Superior temporal gyrus (tissue), 1 donor: ENCODE results near the gene SDHD.

Experiments used
- DNase-seq: peaks from one replicate; pipeline ENCODE4 v3.0.0-alpha.2; 2016; ENCODE audit errors: extremely low spot score

Gene SDHD

GRCh38 chr11:112103446-112103845 lies 16.8 kb downstream of the SDHD start:
- no peak for DNase-seq

DNA sequence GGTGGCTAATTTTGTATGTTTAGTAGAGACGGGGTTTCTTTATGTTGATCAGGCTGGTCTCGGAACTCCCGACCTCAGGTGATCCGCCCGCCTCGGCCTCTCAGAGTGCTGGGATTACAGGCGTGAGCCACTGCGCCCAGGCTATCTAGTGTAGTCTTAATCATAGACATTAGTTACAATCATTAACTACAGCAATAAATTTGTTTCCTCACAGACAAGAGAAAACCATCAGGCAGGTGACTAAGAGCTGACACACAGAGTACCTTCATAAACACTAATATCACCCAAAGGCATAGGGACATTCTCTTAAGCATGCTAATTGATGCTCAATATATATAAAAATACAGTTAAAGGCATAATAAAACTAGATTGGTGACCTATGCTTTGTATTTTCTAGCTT lies 19.4 kb downstream of the SDHD start:
- no peak for DNase-seq

DNA sequence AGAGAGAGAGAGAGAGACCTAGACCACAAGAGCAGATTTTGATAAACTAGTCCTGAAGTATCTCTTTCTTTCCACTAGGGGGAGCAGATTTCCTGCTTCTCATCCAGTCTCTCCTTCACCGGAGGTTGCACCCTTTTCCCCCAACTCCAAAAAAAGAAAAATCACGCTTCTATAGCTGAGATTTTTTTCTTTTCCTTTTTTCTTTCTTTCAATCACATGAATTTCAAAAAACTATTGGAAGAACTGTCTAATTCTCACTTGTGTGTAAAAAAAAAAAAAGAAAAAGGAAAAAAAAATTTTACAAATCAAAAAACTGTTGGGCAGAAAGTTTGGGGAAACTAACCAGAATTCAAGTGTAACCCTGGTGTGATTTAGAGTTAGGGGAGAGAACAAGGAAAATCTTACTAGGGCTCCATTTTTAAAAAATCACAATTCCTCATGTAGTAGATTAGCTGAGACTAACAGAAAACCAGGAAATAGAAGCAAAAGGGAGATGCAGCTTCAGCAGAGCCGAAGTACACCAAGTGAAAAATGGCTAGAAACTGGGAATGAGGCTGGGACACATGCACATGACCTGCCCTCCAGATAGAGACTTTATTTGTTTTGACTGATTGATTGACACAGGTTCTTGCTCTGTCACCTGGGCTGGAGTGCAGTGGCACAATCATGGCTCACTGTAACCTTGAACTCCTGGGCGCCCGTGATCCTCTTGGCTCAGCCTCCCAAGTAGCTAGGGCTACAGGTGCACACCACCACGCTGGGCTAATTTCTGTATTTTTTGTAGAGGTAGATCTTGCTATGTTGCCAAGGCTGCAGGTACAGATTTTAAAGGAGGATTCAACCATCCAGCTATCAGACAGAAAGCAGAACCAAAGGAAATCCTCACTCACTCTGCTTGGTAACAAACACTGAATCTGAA lies 27.1 kb downstream of the SDHD start:
- DNase-seq = peak; percentile 87

DNA sequence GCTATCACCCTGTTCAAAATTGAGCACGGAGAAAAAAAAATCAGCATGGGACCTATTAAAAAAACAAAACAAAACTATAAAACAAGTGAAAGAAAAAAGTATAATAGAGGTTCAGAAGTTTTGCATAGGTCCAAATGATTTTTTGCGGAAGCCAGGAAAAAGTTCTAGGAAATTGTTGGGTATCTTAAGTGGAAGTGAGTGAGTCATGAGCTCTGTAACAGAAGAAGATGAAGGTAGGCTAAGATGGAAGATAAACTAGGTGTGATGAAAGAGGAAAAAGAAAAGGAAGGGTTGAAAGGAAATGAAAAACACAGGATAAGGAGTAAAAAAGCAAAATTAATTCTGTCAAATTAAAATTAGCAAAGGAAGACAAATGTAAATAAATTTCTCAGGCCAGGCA lies 27.8 kb downstream of the SDHD start:
- no peak for DNase-seq

DNA sequence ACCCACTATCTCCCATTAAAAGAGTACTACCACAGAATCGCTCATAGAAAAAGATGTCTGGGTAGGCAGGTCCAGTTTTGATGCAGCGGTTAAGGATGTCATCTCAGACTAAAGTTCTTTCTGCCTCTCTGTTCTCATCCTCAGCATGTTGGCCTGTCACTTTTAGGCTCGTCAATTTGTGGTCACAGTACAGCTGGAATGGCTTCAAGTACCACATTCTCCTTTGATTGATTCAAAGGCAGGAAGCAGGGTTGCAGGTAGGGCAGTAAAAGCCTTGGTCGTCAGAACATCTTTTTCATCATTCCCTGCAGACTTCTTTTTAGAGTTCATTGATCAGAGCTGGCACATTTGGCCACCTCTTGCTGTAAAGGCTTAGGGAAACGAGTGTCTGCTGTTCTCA lies 28.7 kb downstream of the SDHD start:
- no peak for DNase-seq

DNA sequence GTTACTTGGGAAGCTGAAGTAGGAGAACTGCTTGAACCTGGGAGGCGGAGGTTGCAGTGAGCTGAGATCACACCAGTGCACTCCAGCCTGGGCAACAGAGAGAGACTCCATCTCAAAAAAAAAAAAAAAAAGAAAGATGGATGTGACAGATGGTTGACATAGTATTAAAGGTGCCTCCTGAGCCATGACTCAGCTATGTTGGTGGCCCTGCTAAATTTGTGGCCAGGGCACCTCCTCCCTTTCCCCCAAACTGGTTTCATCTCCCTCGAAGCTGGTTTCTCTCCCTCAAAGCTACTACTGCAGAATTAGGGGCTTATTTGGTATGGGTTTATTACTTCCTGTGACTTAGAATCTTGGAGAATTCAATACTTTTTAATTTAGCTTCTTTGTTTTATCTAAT lies 31.5 kb downstream of the SDHD start:
- no peak for DNase-seq

GRCh38 chr11:112121981-112122615 lies 35.4 kb downstream of the SDHD start:
- DNase-seq = no peak

DNA sequence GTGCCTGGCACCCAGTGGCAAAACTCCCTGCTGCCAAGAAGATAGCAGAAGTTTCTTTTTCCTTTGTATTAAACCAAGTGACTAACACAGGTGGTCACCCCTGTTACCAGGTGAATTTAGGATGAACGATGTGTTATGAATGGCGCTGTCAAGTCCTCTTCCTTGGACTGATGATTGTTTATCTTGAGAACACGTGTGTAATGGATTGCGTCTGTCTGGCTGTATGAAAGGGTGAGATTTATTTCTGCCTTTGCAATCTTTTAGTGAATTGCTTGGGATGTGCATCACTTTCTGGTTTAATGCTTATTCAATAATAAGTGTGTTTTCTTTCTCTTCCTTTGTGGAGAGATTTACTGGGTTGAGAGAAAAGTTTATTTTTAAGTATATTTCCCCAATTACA lies 36.5 kb downstream of the SDHD start:
- DNase-seq = no peak

DNA sequence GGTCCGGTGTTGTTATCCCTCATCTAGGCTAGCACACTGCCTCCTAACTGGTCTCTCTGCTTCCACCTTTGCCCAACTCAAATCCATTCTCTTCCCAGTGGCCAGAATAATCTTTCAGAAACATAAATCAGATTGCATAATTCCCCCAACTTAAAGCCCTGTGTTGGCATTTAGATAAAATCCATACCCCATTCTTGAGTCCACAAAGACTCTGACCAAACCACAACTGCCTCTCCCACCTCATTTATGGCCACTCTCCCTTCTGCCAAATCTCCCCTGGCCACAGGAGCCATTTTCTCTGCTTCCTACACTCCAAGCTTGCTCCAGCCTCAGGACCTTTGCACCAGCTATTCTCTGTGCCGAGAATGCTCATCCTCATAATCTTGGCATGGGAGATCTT lies 40.4 kb downstream of the SDHD start:
- DNase-seq = no peak

- peak; percentile 68 for DNase-seq
Measured at GRCh38 chr11:112128483-112129121, 41.9 kb downstream of the SDHD start.

- DNase-seq = peak; percentile 27
Measured at GRCh38 chr11:112129656-112130055, 43.0 kb downstream of the SDHD start.

DNA sequence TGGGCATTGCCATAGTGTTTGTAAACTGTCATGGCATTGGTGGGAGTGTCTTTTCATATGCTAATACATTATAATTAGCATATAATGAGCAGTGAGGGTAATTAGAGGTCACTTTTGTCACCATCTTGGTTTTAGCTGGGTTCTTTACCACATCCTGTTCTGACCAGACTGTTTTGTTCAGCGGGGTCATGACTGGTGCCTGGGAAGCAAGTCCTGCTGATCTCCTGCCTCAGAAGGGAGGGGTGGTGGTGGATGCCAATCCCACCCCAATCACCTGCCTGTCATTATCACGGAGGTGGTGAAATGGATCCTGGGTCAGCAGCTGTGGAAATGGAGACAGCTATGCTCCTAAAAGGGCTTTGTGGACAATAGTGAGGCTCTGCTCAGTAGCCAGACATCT lies 46.1 kb downstream of the SDHD start:
- DNase-seq = no peak

- DNase-seq = no peak
Measured at GRCh38 chr11:112134473-112134872, 47.8 kb downstream of the SDHD start.

- DNase-seq = no peak
Measured at GRCh38 chr11:112143597-112143996, 56.9 kb downstream of the SDHD start.
